HG03342 (cell line): ENCODE measurements around the gene DLG5.

ENCODE experiments used
- ATAC-seq: cut with Tn5 transposase; IDR thresholded peaks from one replicate; pipeline ENCODE4 v1.9.1; 2021; ENCODE audit warnings: mild to moderate bottlenecking, moderate library complexity; ENCODE audit not compliant: unreplicated experiment

Gene DLG5

DNA sequence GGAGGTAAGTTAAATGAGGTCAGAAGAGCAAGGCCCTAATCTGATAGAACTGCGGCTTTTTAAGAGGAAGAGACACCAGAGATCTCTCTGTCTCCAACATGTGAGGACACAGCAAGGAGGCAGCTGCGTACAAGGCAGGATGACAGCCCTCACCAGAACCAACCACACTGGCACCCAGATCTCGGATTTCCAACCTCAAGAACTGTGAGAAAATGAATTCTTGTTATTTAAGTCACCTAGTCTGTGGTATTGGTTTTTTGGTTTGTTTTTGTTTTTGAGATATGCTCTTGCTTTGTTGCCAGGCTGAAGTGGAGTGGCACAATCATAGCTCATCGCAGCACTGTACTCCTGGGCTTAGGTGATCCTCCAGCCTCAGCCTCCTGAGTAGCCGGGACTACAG lies 127.2 kb downstream of the DLG5 start:
- no peak for ATAC-seq

DNA sequence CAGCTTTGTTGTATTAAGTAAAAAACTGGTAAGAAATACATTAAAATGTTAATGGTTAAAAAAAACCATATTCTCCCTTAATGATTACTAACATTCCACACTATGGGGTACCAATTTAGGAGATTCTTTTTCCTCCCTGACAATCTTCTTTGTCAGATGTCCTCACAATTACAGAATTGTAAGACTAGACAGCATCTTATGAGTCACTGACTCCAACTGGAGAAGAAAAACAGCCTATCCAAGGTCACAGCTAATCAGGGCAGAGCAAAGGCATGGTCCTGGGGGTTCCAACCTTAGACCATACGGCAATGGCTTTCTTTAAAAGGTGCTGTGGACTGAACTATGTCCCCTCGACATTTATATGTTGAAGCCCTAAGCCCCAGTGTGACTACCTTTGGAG lies 127.6 kb downstream of the DLG5 start:
- ATAC-seq: no peak

- ATAC-seq: no peak
Observed at GRCh38 chr10:77796311-77796915, 130.1 kb downstream of the DLG5 start.

DNA sequence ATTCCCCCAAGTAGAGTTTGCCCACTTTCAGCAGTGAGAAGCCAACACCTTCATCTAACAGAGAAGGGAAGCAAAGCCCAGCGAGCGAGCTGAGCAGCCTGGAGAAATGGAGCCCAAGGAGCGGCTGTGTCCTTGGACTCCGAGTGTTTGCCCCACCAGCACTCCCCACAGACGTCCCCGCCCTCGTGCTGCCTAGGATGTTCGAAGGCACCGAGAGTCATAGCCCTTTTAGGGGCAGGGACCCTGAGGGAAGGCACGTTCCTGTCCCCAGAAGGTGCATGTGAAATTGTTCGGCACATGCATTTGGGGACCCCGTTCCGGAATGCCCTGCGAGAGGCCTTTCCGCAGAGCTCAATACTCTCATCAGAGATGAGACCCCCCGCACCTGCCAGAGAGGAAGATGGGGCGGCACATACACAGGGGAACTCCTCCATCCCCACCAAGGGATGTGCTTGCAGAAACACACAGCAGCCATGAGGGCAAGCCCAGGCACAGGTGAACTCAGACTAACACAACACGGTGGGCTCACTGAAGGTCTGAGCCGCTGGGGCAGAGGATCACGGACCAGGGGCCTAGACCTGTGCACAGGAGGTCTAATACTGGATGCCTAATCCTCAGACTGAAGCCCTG lies 131.0 kb downstream of the DLG5 start:
- ATAC-seq: no peak

DNA sequence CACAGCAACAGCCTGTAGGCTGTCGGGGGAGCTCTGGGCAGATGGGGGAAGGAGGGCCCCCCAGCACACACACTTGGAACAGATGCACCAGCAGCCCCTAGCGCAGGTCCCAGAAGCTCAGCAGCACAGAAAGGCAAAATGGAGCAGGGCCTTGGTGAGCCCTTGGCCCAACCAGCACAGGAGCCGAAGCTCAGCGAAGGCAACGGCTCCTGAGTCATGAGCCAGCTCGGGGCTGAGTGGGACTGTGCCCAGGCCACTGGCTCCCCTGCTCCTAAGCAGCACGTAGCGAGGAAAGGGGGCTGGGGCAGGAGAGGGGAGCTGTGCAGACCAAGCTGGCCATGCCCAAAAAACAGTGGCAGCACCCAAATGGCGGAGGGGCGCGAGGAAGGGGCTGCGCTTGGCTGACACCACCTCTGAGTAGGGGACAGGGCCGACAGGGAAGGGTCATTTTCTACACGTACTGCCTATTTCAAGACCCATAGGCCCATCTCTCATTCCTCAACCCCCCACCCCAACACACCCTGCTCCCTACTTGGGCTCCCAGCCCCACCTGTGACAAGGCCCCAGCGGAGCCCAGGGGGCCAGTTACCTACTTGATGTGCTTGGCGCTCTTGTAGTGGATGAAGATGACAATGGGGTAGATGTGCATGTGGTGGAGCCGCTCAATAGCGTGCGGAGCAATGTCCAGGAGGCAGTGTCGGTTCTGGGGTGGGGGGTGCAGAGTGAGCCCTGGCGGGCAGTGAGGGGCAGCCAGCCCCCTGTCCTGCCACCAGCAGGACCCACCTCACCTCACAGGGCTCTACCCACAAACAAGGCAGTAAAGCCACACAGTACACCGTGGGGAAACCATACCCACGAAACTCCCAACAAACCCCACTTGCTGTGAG lies 132.1 kb downstream of the DLG5 start:
- ATAC-seq: no peak

DNA sequence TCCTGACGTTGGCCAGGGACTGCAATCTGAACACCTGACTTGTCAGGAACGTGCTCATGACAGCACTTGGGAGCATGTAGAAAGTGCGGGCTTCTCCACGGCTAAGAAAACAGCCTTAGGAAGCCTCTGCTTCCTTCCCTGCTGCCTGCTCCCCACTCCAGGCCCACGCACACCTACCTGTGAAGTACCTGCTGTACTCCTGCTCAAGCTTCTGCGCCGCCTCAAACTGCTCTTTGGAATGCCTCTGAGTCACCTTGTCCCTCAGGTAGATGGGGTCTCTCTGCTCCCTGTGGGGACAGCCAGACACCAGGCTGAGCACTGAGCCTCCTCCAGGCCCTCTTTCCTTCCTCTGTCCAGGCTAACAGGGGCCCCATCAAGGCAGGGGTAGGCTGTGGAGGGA lies 132.7 kb downstream of the DLG5 start:
- ATAC-seq: no peak

DNA sequence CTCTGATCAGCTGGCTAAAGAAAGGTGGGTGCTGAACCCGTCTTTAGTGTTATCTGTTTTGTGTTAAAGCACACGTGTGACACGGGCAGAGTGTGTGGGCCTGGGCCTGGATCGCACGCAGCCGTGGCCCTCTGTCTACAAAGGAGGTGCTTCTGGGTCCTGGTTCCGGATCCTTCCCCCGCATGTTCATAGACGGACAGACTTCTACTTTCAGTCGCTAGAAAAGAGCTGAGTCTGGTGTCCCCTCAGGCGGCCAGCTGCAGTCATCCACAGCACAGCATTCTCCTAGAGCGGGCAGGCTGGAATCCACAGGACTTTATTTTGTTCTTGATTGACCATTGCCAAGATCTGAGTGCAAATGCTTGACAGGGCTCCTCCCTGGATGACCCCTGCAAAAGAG lies 134.4 kb downstream of the DLG5 start:
- ATAC-seq: no peak

DNA sequence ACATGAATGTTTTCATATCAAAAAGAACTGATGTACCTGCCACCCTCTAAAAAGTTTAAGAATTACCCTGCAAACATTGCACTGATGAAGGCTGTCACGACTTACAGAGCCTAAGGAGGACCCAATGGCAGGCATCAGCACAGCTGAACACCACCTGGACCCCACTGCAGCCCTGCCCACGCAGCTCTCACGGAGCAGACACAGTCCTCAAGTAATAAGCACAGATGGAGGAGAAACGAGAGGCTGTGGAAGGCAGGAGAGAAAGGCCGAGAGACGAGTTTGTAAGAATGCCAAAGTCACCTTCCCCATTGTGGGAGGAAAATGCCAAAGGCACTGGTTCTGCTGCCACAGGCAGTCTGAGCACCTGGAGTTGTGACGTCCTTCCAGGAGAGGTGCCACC lies 135.0 kb downstream of the DLG5 start:
- ATAC-seq: no peak

DNA sequence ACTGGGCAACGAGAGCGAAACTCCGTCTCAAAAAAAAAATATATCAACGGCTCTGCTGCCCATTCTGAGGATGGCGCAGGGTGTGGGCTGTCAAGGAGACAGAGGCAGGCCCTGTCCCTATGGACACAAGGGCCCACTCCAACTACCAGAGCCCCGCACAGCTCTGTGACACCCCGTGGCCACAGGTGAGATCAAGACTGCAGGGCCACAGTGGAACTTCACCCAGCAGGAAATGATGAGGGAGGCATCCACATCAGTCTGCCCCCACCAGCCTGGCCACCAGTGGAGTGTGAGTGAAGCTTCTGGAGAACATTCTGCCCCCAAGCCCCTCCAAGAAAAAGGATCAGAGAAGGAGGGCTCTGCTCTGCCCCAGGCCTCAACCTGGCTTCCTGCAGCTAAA lies 136.7 kb downstream of the DLG5 start:
- ATAC-seq: no peak

DNA sequence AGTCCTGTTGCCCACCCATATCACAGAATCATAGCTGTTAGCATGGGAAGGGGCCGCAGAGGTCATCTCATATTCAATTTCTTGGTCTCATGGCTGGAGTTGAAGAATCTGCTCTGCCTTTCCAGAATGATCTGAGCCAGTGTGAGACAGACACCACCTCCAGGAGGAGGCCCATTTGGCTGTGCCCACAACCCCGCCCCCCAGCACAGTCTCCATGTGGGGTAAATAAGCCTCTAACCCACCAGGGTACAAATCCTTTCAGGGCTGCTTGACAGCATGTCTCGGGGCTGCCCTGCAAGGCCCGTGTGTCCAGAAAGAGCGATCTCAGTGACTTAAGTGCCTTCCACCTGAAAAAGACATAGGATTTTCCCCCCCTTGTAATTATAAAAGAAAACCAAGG lies 137.5 kb downstream of the DLG5 start:
- no peak for ATAC-seq

DNA sequence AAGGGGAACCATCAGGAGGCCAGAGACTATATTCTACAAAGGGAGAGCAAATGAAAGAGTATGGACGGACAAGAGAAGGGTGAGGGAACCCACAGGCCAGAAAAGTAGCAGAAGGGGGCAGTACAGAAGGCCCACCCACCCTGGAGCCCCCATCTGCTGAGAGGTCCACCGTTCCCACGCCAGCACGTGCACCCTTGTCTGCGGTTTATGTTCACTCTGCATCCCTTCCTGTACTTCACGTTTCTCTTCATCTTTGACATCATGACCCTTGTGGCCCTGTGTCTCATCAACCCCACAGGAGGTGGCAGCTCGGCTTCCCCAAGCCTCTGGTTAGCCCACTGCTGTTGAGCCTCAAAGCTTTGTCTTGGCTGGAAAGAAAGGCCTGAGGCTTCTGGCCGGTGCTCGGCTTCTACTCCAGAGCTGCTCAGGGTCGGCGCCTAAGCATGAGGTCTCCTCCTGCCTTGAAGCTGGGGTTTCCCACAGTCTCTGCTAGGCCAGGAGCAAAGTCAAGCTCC lies 138.0 kb downstream of the DLG5 start:
- ATAC-seq: no peak

GRCh38 chr10:77787440-77787839 lies 139.1 kb downstream of the DLG5 start:
- no peak for ATAC-seq

DNA sequence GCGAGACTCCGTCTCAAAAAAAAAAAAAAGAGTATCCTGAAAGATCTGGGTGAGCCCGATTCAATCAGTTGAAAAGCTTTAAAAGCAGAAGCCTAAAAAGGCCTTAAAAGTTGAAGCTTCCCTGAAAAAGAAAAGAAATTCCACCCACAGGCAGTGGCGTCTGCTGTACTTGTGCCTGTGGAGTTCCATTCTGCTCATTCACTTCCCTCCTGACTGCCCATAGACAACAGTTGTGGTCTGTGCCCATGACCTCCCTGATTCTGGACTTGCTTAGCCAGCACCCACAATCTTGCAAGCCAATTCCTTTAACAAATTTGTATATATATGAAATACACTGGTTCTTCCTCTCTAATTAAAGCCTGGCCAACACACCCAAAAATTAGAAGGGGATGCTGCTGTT lies 141.7 kb downstream of the DLG5 start:
- no peak for ATAC-seq

GRCh38 chr10:77782328-77783061 lies 144.1 kb downstream of the DLG5 start:
- no peak for ATAC-seq

GRCh38 chr10:77781451-77782327 lies 144.9 kb downstream of the DLG5 start:
- no peak for ATAC-seq

DNA sequence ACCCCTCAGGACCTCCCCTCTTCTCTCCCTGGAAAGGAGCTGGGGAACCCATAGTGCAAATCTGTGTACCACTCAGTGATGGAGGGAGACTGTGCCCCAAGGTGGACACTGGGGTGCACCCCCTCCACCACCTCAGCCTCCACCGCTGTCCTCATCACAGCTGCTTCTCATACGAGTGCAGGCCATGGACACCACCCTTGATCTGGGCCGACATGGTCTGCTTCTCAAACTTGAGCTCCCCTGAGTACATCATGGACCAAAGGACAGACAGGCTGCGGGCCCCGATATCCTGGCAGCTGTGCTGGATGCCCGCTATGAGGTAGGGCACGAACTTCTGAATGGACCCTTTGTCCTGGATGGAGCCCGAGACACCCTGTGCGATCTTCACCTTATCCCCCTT lies 146.4 kb downstream of the DLG5 start:
- no peak for ATAC-seq

DNA sequence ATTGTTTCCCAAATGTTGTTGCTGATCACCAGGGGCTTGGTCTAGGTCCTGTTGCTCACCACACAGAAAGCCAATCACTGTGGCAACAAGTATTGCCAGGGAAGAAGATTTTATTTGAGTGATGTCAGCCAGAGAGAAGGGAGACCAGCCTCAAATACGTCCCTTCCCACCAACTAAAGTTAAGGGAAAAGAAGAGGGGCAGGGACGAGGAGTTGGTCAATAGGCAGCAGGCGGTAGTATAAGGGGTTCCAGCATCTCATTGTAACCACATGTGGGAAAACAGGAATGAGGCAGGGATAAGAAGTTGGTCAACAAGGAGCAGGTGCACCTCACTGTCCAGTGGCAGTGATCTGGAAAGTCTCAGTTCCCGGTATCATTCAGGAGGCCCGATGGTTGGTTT lies 150.1 kb downstream of the DLG5 start:
- ATAC-seq: no peak

DNA sequence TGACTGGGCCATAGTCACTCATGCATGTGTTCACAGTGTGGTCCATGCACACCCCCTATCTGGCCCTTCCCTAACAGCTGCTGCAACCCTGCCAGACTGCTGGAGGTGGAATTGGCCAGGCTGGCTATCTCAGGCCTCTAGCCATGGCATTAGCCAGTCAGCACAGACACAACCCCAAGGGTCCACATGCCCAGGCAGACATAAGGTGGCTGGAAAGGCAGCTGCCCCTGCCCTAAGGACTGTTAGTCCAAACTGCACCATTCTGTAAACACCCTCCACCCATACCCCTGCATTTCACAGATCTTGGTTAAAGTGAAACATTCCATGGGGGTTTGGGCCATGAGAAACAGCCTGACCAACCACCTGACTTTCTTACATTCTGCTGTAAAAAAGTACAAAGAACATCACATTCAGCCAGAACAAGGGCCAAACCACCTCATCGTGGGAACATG lies 151.6 kb downstream of the DLG5 start:
- no peak for ATAC-seq

- no peak for ATAC-seq
Observed at GRCh38 chr10:77773631-77774426, 152.7 kb downstream of the DLG5 start.
